Mesothelial cell of epicardium (in vitro differentiated cells): ENCODE results near the gene C11orf97. TPM values are rescaled to one million over a fixed set of nuclear protein-coding genes. Genes with fewer than 3 reads are reported as not detected.
A peak's percentile ranks its signal among the peaks of the same experiment; 100 is the strongest.

ENCODE experiments used
- DNase-seq, 2 experiments: peaks; one replicate each; pipeline ENCODE4 v3.0.0; 2021; ENCODE audit warnings: low spot score in 2 of 2; ENCODE audit not compliant: unreplicated experiment in 2 of 2
- H3K27ac Mint-ChIP-seq: 2 replicates; pipeline ENCODE4 v1.8.0; 2021; ENCODE audit warnings: mixed read lengths
- H3K27me3 Mint-ChIP-seq: 2 replicates; pipeline ENCODE4 v1.8.0; 2021; ENCODE audit warnings: low read depth, mixed read lengths
- H3K36me3 Mint-ChIP-seq: 2 replicates; pipeline ENCODE4 v1.8.0; 2021; ENCODE audit warnings: mixed read lengths
- H3K4me1 Mint-ChIP-seq: 2 replicates; pipeline ENCODE4 v1.8.0; 2021; ENCODE audit warnings: mixed read lengths
- H3K4me3 Mint-ChIP-seq: 2 replicates; pipeline ENCODE4 v1.8.0; 2021; ENCODE audit warnings: mild to moderate bottlenecking, moderate library complexity, mixed read lengths
- H3K9me3 Mint-ChIP-seq: 2 replicates; pipeline ENCODE4 v1.8.0; 2021; ENCODE audit warnings: mixed read lengths
- CTCF ChIP-seq: fragments of 200-600 bp; sonication (generic); IDR thresholded peaks from one replicate; pipeline ENCODE4 v1.5.0; 2021; ENCODE audit warnings: antibody characterized with exemption; ENCODE audit not compliant: unreplicated experiment
- total RNA-seq: library from RNA; stranded (reverse); gene quantifications from 3 replicates; pipeline ENCODE4 v1.2.1, GENCODE V29; 2021

Gene C11orf97
- total RNA-seq, 1 donor from 2014 or later, result not detected

GRCh38 chr11:94536386-94536785 lies 24.1 kb downstream of the C11orf97 start:
- no peak for TF ChIP-seq CTCF
- H3K36me3 Mint-ChIP-seq, result no peaks in the 10 kb centered on the region
- peaks cover 17% of the 10 kb centered on the region for H3K4me1 Mint-ChIP-seq
- no peak for DNase-seq
- no peak overlapping the region for H3K4me3 Mint-ChIP-seq
- H3K27me3 Mint-ChIP-seq, result no peaks in the 10 kb centered on the region
- H3K27ac Mint-ChIP-seq, result no peak overlapping the region
- no peaks in the 10 kb centered on the region for H3K9me3 Mint-ChIP-seq

- TF ChIP-seq CTCF, result no peak
- DNase-seq, result no peak
- no peaks in the 10 kb centered on the region for H3K27me3 Mint-ChIP-seq
- peak overlapping the region; percentile 11 for H3K27ac Mint-ChIP-seq
- H3K9me3 Mint-ChIP-seq, result no peaks in the 10 kb centered on the region
- no peak overlapping the region for H3K4me3 Mint-ChIP-seq
- no peaks in the 10 kb centered on the region for H3K36me3 Mint-ChIP-seq
- peaks cover 17% of the 10 kb centered on the region for H3K4me1 Mint-ChIP-seq
Observed at GRCh38 chr11:94537031-94537600, 24.9 kb downstream of the C11orf97 start.

GRCh38 chr11:94539420-94539819 lies 27.2 kb downstream of the C11orf97 start:
- Mint-ChIP-seq H3K27me3 (no peaks in the 10 kb centered on the region), H3K9me3 (no peaks in the 10 kb centered on the region), H3K27ac (no peak overlapping the region), H3K4me1 (peaks cover 26% of the 10 kb centered on the region), H3K36me3 (no peaks in the 10 kb centered on the region), H3K4me3 (no peak overlapping the region)
- DNase-seq, result no peak
- TF ChIP-seq CTCF, result no peak

- peak; percentile 64 to 80 for DNase-seq
- H3K36me3 Mint-ChIP-seq, result no peaks in the 10 kb centered on the region
- H3K4me1 Mint-ChIP-seq, result peaks cover 43% of the 10 kb centered on the region
- H3K27ac Mint-ChIP-seq, result peak within 1 kb of the TSS; percentile 100
- H3K27me3 Mint-ChIP-seq, result no peaks in the 10 kb centered on the region
- no peaks in the 10 kb centered on the region for H3K9me3 Mint-ChIP-seq
- H3K4me3 Mint-ChIP-seq, result peak within 1 kb of the TSS; percentile 98
- no peak for TF ChIP-seq CTCF
Observed at GRCh38 chr11:94543695-94544645, 31.7 kb downstream of the C11orf97 start, which contains the start of gene FUT4. Gene FUT4, plus strand, starts transcription at chr11:94543921. Its CDS starts 213 bp downstream, at chr11:94544134.

- Mint-ChIP-seq H3K27me3 (no peaks in the 10 kb centered on the region), H3K9me3 (no peaks in the 10 kb centered on the region), H3K4me1 (peaks cover 49% of the 10 kb centered on the region), H3K27ac (peak overlapping the region; percentile 83), H3K36me3 (no peaks in the 10 kb centered on the region), H3K4me3 (peak overlapping the region; percentile 76)
- peak; percentile 31 to 48 for DNase-seq
- TF ChIP-seq CTCF, result no peak
Observed at GRCh38 chr11:94544646-94545263, 32.5 kb downstream of the C11orf97 start.
